ENCODE results near the gene MN1. TPM values are rescaled to one million over a fixed set of nuclear protein-coding genes. Genes with fewer than 3 reads are reported as not detected.

Gene MN1
- total and polyA plus RNA-seq, 2 experiments from 2014 or later = 7.8 to 45.8 TPM

DNA sequence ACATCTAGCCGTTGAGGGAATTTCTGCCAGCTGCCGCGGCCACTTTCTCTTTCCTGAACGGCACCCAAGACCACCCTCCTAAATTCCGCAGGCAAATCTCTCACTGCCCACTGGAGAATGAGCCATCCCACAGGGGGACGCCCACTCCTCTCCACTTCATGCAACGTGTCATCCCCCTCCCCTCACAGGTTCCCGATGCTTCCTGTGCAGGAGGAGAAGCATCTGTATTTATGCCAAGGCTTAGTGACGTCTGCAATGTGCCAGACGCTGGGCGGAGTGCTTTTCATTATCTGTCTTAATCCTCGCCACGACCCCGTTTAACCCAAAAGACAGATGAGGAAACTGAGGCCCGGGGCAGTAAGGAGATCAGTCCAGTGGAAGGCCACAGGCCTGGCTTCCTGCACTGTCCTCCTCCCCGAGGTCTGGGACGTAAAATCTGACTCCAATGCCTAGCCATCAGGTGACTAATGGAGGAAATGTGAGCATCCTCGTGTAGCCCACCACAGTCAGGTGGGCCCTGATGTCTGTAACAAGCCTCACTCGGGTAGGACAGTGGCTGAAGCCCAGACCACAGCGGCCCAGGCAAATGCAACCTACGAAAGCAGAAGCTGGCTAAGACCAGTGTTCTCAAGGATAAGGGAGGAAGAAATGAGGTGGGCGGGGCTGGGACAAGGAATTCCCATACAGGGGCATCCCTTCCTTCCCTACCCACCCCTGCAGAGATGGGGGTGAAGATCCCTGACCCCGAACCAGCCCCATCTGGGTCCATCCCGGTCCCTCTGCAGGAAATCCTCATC lies 23.1 kb downstream of the MN1 start:
- no peaks in the 10 kb centered on the region for H3K36me3 ChIP-seq
- H3K4me3 ChIP-seq = no peak overlapping the region
- H3K27ac ChIP-seq = no peak overlapping the region
- DNase-seq (ENCODE audit: low read depth in 1 of 2, low spot score in 1 of 2) = no peak
- TF ChIP-seq CTCF (IDR thresholded peaks at IDR 0.05; ENCODE audit: low read depth, low read length) = no peak
- peaks cover 22% of the 10 kb centered on the region for H3K4me1 ChIP-seq (ENCODE audit: low read depth)
- no peaks in the 10 kb centered on the region for H3K9me3 ChIP-seq (ENCODE audit: low read depth)
- H3K27me3 ChIP-seq = no peaks in the 10 kb centered on the region

DNA sequence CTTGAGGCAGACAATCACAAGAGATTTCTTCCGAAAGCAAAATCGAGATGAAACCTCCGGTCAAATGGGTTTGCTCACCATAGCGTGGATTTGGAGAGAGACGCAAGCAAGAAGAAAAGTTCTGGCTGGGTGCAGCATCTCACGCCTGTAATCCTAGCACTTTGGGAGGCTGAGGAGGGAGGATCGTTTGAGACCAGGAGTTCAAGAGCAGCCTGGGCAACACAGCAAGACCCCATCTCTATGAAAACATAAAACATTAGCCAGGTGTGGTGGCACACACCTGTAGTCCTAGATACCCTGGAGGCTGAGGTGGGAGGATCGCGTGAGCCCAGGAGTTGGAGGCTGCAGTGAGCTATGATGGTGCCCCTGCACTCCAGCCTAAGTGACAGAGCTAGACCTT lies 24.4 kb downstream of the MN1 start:
- H3K9me3 ChIP-seq (ENCODE audit: low read depth) = no peaks in the 10 kb centered on the region
- H3K4me1 ChIP-seq (ENCODE audit: low read depth) = peaks cover 22% of the 10 kb centered on the region
- H3K4me3 ChIP-seq = no peak overlapping the region
- no peak for DNase-seq (ENCODE audit: low read depth in 1 of 2, low spot score in 1 of 2)
- no peaks in the 10 kb centered on the region for H3K27me3 ChIP-seq
- TF ChIP-seq CTCF (IDR thresholded peaks at IDR 0.05; ENCODE audit: low read depth, low read length) = no peak
- peak overlapping the region; percentile 81 for H3K27ac ChIP-seq
- H3K36me3 ChIP-seq = no peaks in the 10 kb centered on the region

GRCh38 chr22:27776650-27776958 lies 25.0 kb downstream of the MN1 start:
- Histone ChIP-seq H3K36me3 (no peaks in the 10 kb centered on the region), H3K27ac (peak overlapping the region; percentile 81), H3K4me3 (no peak overlapping the region), H3K27me3 (no peaks in the 10 kb centered on the region), H3K4me1 (ENCODE audit: low read depth) (peaks cover 22% of the 10 kb centered on the region), H3K9me3 (ENCODE audit: low read depth) (no peaks in the 10 kb centered on the region)
- no peak for DNase-seq (ENCODE audit: low read depth in 1 of 2, low spot score in 1 of 2)
- no peak for TF ChIP-seq CTCF (IDR thresholded peaks at IDR 0.05; ENCODE audit: low read depth, low read length)

GRCh38 chr22:27775758-27776649 lies 25.6 kb downstream of the MN1 start:
- Histone ChIP-seq H3K9me3 (ENCODE audit: low read depth) (no peaks in the 10 kb centered on the region), H3K27me3 (no peaks in the 10 kb centered on the region), H3K4me1 (ENCODE audit: low read depth) (peaks cover 22% of the 10 kb centered on the region), H3K4me3 (peak overlapping the region; percentile 12), H3K27ac (peak overlapping the region; percentile 81), H3K36me3 (no peaks in the 10 kb centered on the region)
- TF ChIP-seq CTCF (IDR thresholded peaks at IDR 0.05; ENCODE audit: low read depth, low read length) = no peak
- peak in 1 of 2 donors; percentile 52 for DNase-seq (ENCODE audit: low read depth in 1 of 2, low spot score in 1 of 2)

DNA sequence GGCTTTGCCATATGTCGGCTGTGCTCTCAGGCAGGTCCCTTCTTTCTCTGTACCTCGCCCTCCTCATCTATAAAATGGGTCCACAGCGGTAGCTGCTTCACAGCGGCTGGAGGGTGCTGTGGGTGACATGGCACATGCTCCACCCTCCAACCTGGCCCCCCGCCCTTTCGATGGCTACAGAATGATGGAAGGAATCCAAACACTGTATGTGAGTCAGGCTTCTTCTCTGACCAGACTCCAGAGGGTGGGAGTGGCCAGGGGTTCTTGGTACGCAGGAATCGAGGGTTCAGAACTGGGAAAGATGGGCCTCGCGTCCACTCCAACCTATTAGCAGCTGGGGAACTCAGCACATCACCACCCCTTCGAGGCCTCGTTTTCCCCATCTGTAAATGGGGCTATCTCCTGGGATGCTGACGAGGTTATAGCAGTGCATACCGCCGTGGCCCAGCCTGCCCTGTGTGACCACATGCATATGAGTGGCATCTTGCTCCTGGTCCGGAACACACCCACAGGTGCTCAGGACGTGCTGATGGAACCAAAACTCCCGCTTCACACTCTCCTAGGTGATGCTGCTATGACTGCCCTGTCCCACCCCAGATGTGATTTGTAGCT lies 26.4 kb downstream of the MN1 start:
- Histone ChIP-seq H3K36me3 (no peaks in the 10 kb centered on the region), H3K27me3 (no peaks in the 10 kb centered on the region), H3K9me3 (ENCODE audit: low read depth) (no peaks in the 10 kb centered on the region), H3K4me3 (no peak overlapping the region), H3K4me1 (ENCODE audit: low read depth) (peaks cover 21% of the 10 kb centered on the region), H3K27ac (peak overlapping the region; percentile 81)
- no peak for DNase-seq (ENCODE audit: low read depth in 1 of 2, low spot score in 1 of 2)
- TF ChIP-seq CTCF (IDR thresholded peaks at IDR 0.05; ENCODE audit: low read depth, low read length) = no peak
